ENCODE measurements around the gene SARS1. TPM values are rescaled to one million over a fixed set of nuclear protein-coding genes. Genes with fewer than 3 reads are reported as not detected.
"Not testable (repeated sequence)": the region's sequence is repeated elsewhere in the genome, so short reads cannot be mapped to it uniquely, and the experiment has no call there.

SARS1 gene
- total RNA-seq, 4 donors from 2014 or later: 118 to 150 (median 137) TPM

DNA sequence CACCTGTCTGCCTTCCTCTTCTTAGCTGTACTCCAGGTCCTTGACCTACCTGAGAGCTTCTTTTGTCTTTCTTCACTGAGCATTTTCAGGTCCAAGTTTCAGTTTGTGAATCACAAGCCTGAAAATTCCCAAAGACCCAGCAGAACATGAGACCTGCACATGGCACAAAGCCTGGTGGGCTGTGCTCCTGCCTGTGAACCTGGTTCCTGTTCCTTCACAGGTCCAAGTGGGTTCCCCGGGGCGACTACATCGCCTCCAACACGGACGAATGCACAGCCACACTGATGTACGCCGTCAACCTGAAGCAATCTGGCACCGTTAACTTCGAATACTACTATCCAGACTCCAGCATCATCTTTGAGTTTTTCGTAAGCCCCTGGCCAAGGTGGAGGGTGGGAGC is 42.1 kb upstream of the SARS1 start:
- 91 to 92% methylated on average over 10 of the region's 10 CpGs for whole genome bisulfite sequencing, 2 donors
- Histone ChIP-seq H3K27me3 (no peaks in the 10 kb centered on the region), H3K4me3 (no peak overlapping the region), H3K36me3 (no peaks in the 10 kb centered on the region), H3K9me3 (no peaks in the 10 kb centered on the region), H3K4me1 (no peaks in the 10 kb centered on the region), H3K27ac (no peak overlapping the region)
- no peak for TF ChIP-seq EP300 (IDR thresholded peaks at IDR 0.05)
- no peak for DNase-seq (ENCODE audit: low spot score in 2 of 2)

DNA sequence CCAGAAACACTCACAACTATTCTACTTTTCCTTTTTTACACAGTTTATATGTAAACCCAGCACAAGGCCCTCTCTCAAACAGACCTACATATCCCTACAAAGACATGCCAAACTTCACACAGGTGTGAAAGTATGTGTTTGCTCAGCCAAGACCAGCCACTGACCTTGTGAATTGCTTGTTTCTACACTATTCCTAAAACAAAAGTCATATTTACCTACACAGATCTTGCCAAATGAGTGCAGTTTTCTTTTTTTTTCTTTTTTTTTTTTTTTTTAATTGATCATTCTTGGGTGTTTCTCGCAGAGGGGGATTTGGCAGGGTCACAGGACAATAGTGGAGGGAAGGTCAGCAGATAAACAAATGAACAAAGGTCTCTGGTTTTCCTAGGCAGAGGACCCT is 37.4 kb upstream of the SARS1 start:
- not testable (repeated sequence) for DNase-seq (ENCODE audit: low spot score in 2 of 2); H3K27ac ChIP-seq; H3K27me3 ChIP-seq; H3K36me3 ChIP-seq; H3K4me1 ChIP-seq; H3K9me3 ChIP-seq; H3K4me3 ChIP-seq
- WGBS, 2 donors: 50 to 71% methylated on average over 1 of the region's 1 CpG

DNA sequence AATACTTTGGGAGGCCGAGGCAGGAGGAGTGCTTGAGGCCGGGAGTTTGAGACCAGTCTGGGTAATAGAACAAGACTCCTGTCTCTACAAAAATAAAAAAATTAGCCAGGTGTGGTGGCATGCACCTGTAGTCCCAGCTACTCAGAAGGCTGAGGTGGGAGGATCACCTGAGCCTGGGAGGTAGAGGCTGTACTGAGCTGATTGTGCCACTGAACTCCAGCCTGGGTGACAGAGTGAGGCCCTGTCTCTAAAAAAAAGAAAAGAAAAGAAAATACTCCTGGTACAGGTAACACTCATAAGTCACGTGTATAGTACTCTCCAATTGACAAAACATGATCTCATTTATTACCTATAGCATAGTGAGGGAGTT is 33.0 kb upstream of the SARS1 start:
- 62 to 76% methylated on average over 3 of the region's 3 CpGs for WGBS, 2 donors
- H3K36me3 ChIP-seq; H3K27ac ChIP-seq; H3K27me3 ChIP-seq; H3K4me1 ChIP-seq; H3K4me3 ChIP-seq; DNase-seq (ENCODE audit: low spot score in 2 of 2); H3K9me3 ChIP-seq: not testable (repeated sequence)

DNA sequence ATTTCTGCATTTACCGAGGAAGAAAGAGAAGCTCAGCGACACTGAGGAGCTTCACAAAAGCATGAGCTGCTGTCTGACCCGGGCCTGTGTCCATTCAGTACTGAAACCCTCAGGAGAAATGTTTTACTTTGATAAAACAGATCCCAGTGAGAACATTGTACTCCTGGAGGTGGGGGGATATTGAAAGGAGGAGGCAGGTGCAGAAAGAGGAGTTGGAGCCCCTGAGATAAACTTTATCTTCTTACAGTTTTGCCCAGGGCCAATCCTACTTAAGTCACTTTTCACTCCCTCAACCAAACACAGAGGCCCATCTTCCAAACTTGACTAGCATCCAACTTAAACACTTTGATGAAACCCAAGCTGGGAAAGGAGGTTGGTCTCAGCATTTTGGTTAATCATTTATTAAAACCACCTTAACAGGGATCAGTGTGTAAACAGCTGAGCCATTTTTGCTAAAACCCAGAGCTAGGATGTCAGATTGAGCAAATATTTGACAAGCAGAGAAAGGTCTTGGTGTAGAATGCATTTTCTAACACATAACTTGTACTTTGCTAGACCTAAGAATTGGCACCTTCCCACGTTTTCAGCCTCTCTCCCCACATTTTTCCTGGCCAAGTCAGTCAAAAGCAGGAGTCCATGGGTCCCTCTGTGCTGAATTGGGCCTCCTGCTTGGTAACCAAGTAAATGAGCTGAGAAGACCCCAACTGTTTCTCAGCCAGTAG is 32.5 kb upstream of the SARS1 start:
- WGBS, 2 donors: 36 to 39% methylated on average over 4 of the region's 4 CpGs
- Histone ChIP-seq H3K9me3 (no peaks in the 10 kb centered on the region), H3K27me3 (no peaks in the 10 kb centered on the region), H3K27ac (no peak overlapping the region), H3K4me1 (peaks cover 0 to 3% (median 0%) of the 10 kb centered on the region in 4 donors), H3K4me3 (no peak overlapping the region), H3K36me3 (no peaks in the 10 kb centered on the region)
- TF ChIP-seq EP300 (IDR thresholded peaks at IDR 0.05) (no peak), POLR2A (IDR thresholded peaks at IDR 0.05) (no peak)
- TF ChIP-seq, protein P1, sequence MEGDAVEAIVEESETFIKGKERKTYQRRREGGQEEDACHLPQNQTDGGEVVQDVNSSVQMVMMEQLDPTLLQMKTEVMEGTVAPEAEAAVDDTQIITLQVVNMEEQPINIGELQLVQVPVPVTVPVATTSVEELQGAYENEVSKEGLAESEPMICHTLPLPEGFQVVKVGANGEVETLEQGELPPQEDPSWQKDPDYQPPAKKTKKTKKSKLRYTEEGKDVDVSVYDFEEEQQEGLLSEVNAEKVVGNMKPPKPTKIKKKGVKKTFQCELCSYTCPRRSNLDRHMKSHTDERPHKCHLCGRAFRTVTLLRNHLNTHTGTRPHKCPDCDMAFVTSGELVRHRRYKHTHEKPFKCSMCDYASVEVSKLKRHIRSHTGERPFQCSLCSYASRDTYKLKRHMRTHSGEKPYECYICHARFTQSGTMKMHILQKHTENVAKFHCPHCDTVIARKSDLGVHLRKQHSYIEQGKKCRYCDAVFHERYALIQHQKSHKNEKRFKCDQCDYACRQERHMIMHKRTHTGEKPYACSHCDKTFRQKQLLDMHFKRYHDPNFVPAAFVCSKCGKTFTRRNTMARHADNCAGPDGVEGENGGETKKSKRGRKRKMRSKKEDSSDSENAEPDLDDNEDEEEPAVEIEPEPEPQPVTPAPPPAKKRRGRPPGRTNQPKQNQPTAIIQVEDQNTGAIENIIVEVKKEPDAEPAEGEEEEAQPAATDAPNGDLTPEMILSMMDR (IDR thresholded peaks at IDR 0.05): no peak
- no peak for DNase-seq (ENCODE audit: low spot score in 2 of 2)

DNA sequence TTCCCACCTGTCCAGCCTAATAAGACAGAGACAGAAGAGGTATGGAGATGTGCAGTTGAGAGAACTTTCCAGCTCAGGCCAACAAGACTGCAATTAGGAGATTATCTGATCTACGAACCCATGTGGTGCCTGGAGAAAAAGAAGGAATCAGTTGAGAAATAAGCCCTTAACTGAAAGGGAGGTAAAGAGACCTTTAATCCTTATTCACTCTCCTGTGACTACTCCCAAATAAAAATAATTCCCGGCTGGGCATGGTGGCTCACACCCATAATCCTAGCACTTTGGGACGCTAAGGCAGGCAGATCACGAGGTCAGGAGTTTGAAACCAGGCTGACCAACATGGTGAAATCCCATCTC is 31.9 kb upstream of the SARS1 start:
- H3K27ac ChIP-seq: no peak overlapping the region
- no peaks in the 10 kb centered on the region for H3K9me3 ChIP-seq
- H3K36me3 ChIP-seq: no peaks in the 10 kb centered on the region
- H3K4me3 ChIP-seq: no peak overlapping the region
- peaks cover 0 to 8% (median under 1%) of the 10 kb centered on the region in 4 donors for H3K4me1 ChIP-seq
- TF ChIP-seq, protein P1 (IDR thresholded peaks at IDR 0.05): no peak
- TF ChIP-seq EP300 (IDR thresholded peaks at IDR 0.05) (no peak), POLR2A (IDR thresholded peaks at IDR 0.05) (no peak)
- no peak for DNase-seq (ENCODE audit: low spot score in 2 of 2)
- H3K27me3 ChIP-seq: no peaks in the 10 kb centered on the region
- WGBS, 2 donors: 66 to 75% methylated on average over 4 of the region's 4 CpGs

DNA sequence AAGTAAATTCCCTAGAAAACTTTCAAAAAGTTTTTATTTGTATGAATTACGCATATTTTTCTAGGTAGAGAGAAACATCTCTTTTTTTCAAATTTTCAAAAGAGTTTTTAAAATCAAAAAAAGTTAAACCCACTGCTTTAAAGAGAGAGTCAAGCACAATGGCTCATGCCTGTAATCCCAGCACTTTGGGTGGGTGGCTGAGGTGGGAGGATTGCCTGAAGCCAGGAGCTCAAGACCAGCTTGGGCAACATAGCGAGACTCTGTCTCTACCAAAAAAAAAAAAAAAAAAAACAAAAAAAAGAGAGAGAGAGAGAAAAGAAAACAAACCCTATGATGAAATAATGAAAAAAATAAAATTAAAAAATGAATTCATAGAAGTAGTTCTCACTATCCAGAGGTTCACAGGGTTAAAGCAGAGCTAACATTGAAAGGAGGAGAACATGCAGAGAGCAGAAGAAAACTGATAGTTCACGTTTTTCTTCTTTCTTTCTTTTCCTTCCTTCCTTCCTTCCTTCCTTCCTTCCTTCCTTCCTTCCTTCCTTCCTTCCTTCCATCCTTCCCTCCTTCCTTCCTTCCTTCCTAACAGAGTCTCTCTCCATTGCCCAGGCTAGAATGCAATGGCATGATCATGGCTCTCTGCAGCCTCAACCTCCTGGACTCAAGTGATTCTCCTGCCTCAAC is 30.5 kb upstream of the SARS1 start:
- TF ChIP-seq, protein P1 (IDR thresholded peaks at IDR 0.05): no peak
- TF ChIP-seq POLR2A (IDR thresholded peaks at IDR 0.05) (no peak), EP300 (IDR thresholded peaks at IDR 0.05) (no peak)
- WGBS, 2 donors: 67 to 74% methylated on average over 3 of the region's 3 CpGs
- no peak overlapping the region for H3K27ac ChIP-seq

More for the DNA sequence above, 30.5 kb upstream of the SARS1 start:
- no peaks in the 10 kb centered on the region for H3K9me3 ChIP-seq
- no peaks in the 10 kb centered on the region for H3K27me3 ChIP-seq
- peaks cover 0 to 11% (median 2%) of the 10 kb centered on the region in 4 donors for H3K4me1 ChIP-seq
- no peaks in the 10 kb centered on the region for H3K36me3 ChIP-seq
- H3K4me3 ChIP-seq: no peak overlapping the region
- no peak for DNase-seq (ENCODE audit: low spot score in 2 of 2)

All from tibial nerve (tissue), 4 donors.